Panc1 (cell line): ENCODE results near the gene EDDM13. TPM values are rescaled to one million over a fixed set of nuclear protein-coding genes. Genes with fewer than 3 reads are reported as not detected.

Source experiments
- ATAC-seq: fragments of 200-7000 bp; cut with Tn5 transposase; 2 replicates; pipeline ENCODE4 v1.9.1; 2020; ENCODE audit warnings: mild to moderate bottlenecking, moderate library complexity
- BruUV-seq: library from RNA; stranded (reverse); fragments of 400-500 nt; replicated peaks from 2 replicates; lab custom pipeline; 2021; lab: Mats Ljungman, UMichigan
- CTCF ChIA-PET: fragments of 300-600 bp; sonication (Branson Sonifier 250); formaldehyde crosslinking; loops from one replicate; lab custom pipeline; 2022; ENCODE audit warnings: antibody characterized with exemption; lab: Charles Lee
- POLR2A ChIA-PET: fragments of 300-600 bp; sonication (Branson Sonifier 250); formaldehyde crosslinking; loops from one replicate; lab custom pipeline; 2022; ENCODE audit warnings: antibody characterized with exemption; lab: Charles Lee
- DNase-seq: peaks from one replicate; pipeline ENCODE4 v3.0.0-alpha.2; 2010; ENCODE audit warnings: low read depth, low spot score
- H3K27ac ChIP-seq: 2 replicates; pipeline ENCODE4 v1.5.1; 2011; ENCODE audit warnings: mild to moderate bottlenecking, low read length, inconsistent platforms
- H3K27me3 ChIP-seq: fragments of 200-500 bp; sonication (Bioruptor generic); 2 replicates; pipeline ENCODE4 v1.6.0; 2014; ENCODE audit warnings: low read length, inconsistent platforms; ENCODE audit not compliant: control insufficient read depth, insufficient read depth
- H3K36me3 ChIP-seq: fragments of 200-500 bp; sonication (Bioruptor generic); 2 replicates; pipeline ENCODE4 v1.5.1; 2014; ENCODE audit warnings: inconsistent platforms, mild to moderate bottlenecking, low read length, moderate library complexity; ENCODE audit not compliant: control insufficient read depth, insufficient read depth
- H3K4me1 ChIP-seq: 2 replicates; pipeline ENCODE4 v1.5.1; 2011; ENCODE audit warnings: inconsistent platforms, mild to moderate bottlenecking, low read length, moderate library complexity; ENCODE audit not compliant: control insufficient read depth, insufficient read depth
- H3K4me3 ChIP-seq, 2 experiments: 2 replicates each; pipeline ENCODE4 v1.5.1; 2011 to 2012; ENCODE audit warnings: low read depth in 2 of 2, low read length in 2 of 2, mild to moderate bottlenecking in 2 of 2, inconsistent platforms in 1 of 2, moderate library complexity in 1 of 2
- H3K9me3 ChIP-seq: fragments of 200-500 bp; sonication (Bioruptor generic); 2 replicates; pipeline ENCODE4 v1.5.1; 2014; ENCODE audit warnings: low read depth, mild to moderate bottlenecking, inconsistent platforms, low read length, moderate library complexity; ENCODE audit not compliant: control insufficient read depth, insufficient read depth
- POLR2AphosphoS5 ChIP-seq: IDR thresholded peaks from 2 replicates; pipeline ENCODE4 v1.6.1; 2012; ENCODE audit warnings: mild to moderate bottlenecking, low read depth, low read length, moderate library complexity
- SIN3A ChIP-seq: IDR thresholded peaks from 2 replicates; pipeline ENCODE4 v1.6.1; 2012; ENCODE audit warnings: low read depth, mild to moderate bottlenecking, low read length, moderate library complexity, borderline replicate concordance; ENCODE audit not compliant: insufficient read depth
- TCF7L2 ChIP-seq: IDR thresholded peaks from 2 replicates; pipeline ENCODE4 v1.6.1; 2011; ENCODE audit warnings: mild to moderate bottlenecking, low read depth, low read length, inconsistent platforms
- in situ Hi-C: cut with HindIII; loops from 2 replicates; pipeline ENCODE4 v1.10.0; 2016; ENCODE audit warnings: low sequenced_read_pairs, low pct_unique_long_range_greater_than_20kb
- intact Hi-C: fragments of 100-400 bp; cut with micrococcal nuclease; formaldehyde crosslinking; loops from one replicate; pipeline ENCODE4 v1.10.0; 2022; ENCODE audit not compliant: unreplicated experiment
- total RNA-seq: library from RNA; stranded (reverse); gene quantifications from one replicate; pipeline ENCODE4 v1.2.1, GENCODE V29; 2021; ENCODE audit not compliant: unreplicated experiment
- TF ChIP-seq, protein P1 (sequence below): fragments of 450-650 bp; IDR thresholded peaks from 2 replicates; pipeline ENCODE4 v1.5.1; 2017; ENCODE audit warnings: mild to moderate bottlenecking
- TF ChIP-seq, protein P2 (sequence below), 2 experiments: IDR thresholded peaks; 2 replicates each; pipeline ENCODE4 v1.6.1; 2011 to 2012; ENCODE audit warnings: low read depth in 2 of 2, control low read depth in 1 of 2, low read length in 1 of 2, mild to moderate bottlenecking in 1 of 2, moderate library complexity in 1 of 2; ENCODE audit not compliant: insufficient read depth in 1 of 2

Gene EDDM13
- total RNA-seq, 1 experiment from 2014 or later, result not detected

DNA sequence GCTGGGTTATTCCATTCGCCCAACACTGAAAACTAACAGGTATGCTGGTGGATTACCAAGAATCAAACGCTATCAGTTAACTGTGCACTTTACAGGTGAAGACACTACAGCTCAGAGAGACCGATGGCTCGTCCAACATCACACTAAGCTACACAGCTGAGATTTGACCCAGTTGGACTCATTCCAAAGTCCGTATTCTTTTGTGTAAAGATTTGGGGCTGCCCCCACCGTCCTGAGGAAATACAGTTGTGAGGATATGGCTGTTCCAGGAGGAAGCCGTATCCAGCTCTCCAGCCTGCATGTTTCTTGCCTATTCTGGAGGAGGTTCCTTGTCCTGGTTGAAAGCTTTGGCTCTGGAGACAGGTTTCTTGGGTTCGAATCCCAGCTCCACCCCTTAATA is 37.9 kb downstream of the EDDM13 start:
- Histone ChIP-seq H3K4me1 (peaks cover 5% of the 10 kb centered on the region; the same call in 1 of the 2 replicates), H3K27ac (no peak overlapping the region), H3K9me3 (no peaks in the 10 kb centered on the region), H3K4me3 (no peak overlapping the region), H3K36me3 (peaks cover 3% of the 10 kb centered on the region; the same call in 1 of the 2 replicates), H3K27me3 (no peaks in the 10 kb centered on the region)
- TF ChIP-seq, protein P1, sequence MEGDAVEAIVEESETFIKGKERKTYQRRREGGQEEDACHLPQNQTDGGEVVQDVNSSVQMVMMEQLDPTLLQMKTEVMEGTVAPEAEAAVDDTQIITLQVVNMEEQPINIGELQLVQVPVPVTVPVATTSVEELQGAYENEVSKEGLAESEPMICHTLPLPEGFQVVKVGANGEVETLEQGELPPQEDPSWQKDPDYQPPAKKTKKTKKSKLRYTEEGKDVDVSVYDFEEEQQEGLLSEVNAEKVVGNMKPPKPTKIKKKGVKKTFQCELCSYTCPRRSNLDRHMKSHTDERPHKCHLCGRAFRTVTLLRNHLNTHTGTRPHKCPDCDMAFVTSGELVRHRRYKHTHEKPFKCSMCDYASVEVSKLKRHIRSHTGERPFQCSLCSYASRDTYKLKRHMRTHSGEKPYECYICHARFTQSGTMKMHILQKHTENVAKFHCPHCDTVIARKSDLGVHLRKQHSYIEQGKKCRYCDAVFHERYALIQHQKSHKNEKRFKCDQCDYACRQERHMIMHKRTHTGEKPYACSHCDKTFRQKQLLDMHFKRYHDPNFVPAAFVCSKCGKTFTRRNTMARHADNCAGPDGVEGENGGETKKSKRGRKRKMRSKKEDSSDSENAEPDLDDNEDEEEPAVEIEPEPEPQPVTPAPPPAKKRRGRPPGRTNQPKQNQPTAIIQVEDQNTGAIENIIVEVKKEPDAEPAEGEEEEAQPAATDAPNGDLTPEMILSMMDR, result no peak
- TF ChIP-seq TCF7L2 (no peak), POLR2AphosphoS5 (no peak), SIN3A (no peak)
- TF ChIP-seq, protein P2, sequence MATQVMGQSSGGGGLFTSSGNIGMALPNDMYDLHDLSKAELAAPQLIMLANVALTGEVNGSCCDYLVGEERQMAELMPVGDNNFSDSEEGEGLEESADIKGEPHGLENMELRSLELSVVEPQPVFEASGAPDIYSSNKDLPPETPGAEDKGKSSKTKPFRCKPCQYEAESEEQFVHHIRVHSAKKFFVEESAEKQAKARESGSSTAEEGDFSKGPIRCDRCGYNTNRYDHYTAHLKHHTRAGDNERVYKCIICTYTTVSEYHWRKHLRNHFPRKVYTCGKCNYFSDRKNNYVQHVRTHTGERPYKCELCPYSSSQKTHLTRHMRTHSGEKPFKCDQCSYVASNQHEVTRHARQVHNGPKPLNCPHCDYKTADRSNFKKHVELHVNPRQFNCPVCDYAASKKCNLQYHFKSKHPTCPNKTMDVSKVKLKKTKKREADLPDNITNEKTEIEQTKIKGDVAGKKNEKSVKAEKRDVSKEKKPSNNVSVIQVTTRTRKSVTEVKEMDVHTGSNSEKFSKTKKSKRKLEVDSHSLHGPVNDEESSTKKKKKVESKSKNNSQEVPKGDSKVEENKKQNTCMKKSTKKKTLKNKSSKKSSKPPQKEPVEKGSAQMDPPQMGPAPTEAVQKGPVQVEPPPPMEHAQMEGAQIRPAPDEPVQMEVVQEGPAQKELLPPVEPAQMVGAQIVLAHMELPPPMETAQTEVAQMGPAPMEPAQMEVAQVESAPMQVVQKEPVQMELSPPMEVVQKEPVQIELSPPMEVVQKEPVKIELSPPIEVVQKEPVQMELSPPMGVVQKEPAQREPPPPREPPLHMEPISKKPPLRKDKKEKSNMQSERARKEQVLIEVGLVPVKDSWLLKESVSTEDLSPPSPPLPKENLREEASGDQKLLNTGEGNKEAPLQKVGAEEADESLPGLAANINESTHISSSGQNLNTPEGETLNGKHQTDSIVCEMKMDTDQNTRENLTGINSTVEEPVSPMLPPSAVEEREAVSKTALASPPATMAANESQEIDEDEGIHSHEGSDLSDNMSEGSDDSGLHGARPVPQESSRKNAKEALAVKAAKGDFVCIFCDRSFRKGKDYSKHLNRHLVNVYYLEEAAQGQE (IDR thresholded peaks at IDR 0.05; ENCODE audit: insufficient read depth in 1 of 2, low read depth in 2 of 2, low read length in 1 of 2), result no peak
- CTCF ChIA-PET, result interaction anchor here (0.8 to 1.8 kb wide), 3 partner anchors 23 to 57 kb away, joined by 3 to 17 read pairs (median 15); no protein-coding TSS in a partner anchor
- intact Hi-C loops, result no loop called here
- DNase-seq (no peak), ATAC-seq (no peak)
- BruUV-seq, result no TSS peak
- in situ Hi-C loops, result no loop called here
- POLR2A ChIA-PET, result no interaction called here

DNA sequence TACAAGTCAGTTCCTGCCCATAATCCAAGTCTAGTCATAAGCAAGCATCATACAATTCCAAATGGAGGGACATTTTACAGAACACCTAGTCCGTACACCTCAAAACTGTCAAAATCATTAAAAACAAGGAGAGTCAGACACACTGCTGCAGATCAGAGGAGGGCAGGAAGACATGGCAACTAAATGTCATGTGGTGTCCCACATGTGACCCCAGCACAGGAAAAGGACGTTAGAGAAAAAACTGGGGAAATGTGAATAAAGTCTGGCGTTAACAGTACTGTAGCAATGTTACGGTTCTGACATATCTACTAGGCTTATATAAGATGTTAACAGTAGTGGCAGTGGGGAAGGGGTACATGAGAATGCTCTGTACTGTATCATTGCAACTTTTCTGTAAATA is 39.8 kb downstream of the EDDM13 start:
- no peak for ATAC-seq
- TF ChIP-seq POLR2AphosphoS5 (no peak), TCF7L2 (no peak), SIN3A (no peak)
- TF ChIP-seq, protein P1, result no peak
- TF ChIP-seq, protein P2 (IDR thresholded peaks at IDR 0.05; ENCODE audit: insufficient read depth in 1 of 2, low read depth in 2 of 2, low read length in 1 of 2), result no peak
- Histone ChIP-seq H3K4me3 (no peak overlapping the region), H3K27me3 (no peaks in the 10 kb centered on the region), H3K27ac (no peak overlapping the region), H3K9me3 (no peaks in the 10 kb centered on the region), H3K4me1 (peaks cover 11% of the 10 kb centered on the region; the same call in 1 of the 2 replicates), H3K36me3 (0 out of 2 replicates have a peak, but pooled peaks cover 2% of the 10 kb centered on the region)
- in situ Hi-C loops, result no loop called here
- ChIA-PET POLR2A (no interaction called here), CTCF (no interaction called here)
- no peak for DNase-seq
- BruUV-seq, result no TSS peak
- intact Hi-C loops, result no loop called here
